ENCODE measurements around the gene KCTD17. TPM values are rescaled to one million over a fixed set of nuclear protein-coding genes. Genes with fewer than 3 reads are reported as not detected.

KCTD17 gene
- total RNA-seq, 4 donors from 2014 or later: 9.5 to 30.5 (median 13.5) TPM

- H3K36me3 ChIP-seq: peaks cover 0 to 17% (median 0%) of the 10 kb centered on the region in 3 donors
- H3K4me3 ChIP-seq: no peak overlapping the region
- TF ChIP-seq CTCF (IDR thresholded peaks at IDR 0.05) (no peak), POLR2A (IDR thresholded peaks at IDR 0.05) (no peak)
- H3K4me1 ChIP-seq: peaks cover 6 to 32% (median 7%) of the 10 kb centered on the region in 4 donors
- no peak for DNase-seq
- H3K27me3 ChIP-seq: no peaks in the 10 kb centered on the region
- H3K27ac ChIP-seq: no peak overlapping the region
- no peaks in the 10 kb centered on the region for H3K9me3 ChIP-seq
Observed at GRCh38 chr22:37054600-37055365, 3.2 kb downstream of the KCTD17 start.

GRCh38 chr22:37056246-37056645 lies 4.7 kb downstream of the KCTD17 start:
- Histone ChIP-seq H3K27ac (no peak overlapping the region), H3K4me1 (peaks cover 1 to 25% (median 7%) of the 10 kb centered on the region in 4 donors), H3K36me3 (peaks cover 0 to 17% (median 0%) of the 10 kb centered on the region in 3 donors), H3K9me3 (no peaks in the 10 kb centered on the region), H3K4me3 (no peak overlapping the region), H3K27me3 (no peaks in the 10 kb centered on the region)
- TF ChIP-seq POLR2A (IDR thresholded peaks at IDR 0.05): no peak
- no peak for TF ChIP-seq CTCF (IDR thresholded peaks at IDR 0.05)
- DNase-seq: no peak

- H3K36me3 ChIP-seq: peaks cover 0 to 17% (median 0%) of the 10 kb centered on the region in 3 donors
- H3K4me3 ChIP-seq: no peak overlapping the region
- peaks cover 0 to 15% (median 3%) of the 10 kb centered on the region in 4 donors for H3K4me1 ChIP-seq
- H3K9me3 ChIP-seq: no peaks in the 10 kb centered on the region
- no peaks in the 10 kb centered on the region for H3K27me3 ChIP-seq
- no peak for TF ChIP-seq CTCF (IDR thresholded peaks at IDR 0.05)
- no peak overlapping the region for H3K27ac ChIP-seq
- no peak for DNase-seq
Observed at GRCh38 chr22:37057226-37057625, 5.7 kb downstream of the KCTD17 start.

- Histone ChIP-seq H3K36me3 (peaks cover 0 to 17% (median 0%) of the 10 kb centered on the region in 3 donors), H3K9me3 (no peaks in the 10 kb centered on the region), H3K4me3 (no peak overlapping the region), H3K27me3 (no peaks in the 10 kb centered on the region), H3K27ac (no peak overlapping the region), H3K4me1 (peaks cover 0 to 14% (median 0%) of the 10 kb centered on the region in 4 donors)
- TF ChIP-seq CTCF (IDR thresholded peaks at IDR 0.05): no peak
- no peak for TF ChIP-seq POLR2A (IDR thresholded peaks at IDR 0.05)
- DNase-seq: no peak
Observed at GRCh38 chr22:37057796-37058510, 6.4 kb downstream of the KCTD17 start.

GRCh38 chr22:37058917-37059701 lies 7.6 kb downstream of the KCTD17 start:
- Histone ChIP-seq H3K27me3 (no peaks in the 10 kb centered on the region), H3K36me3 (peaks cover 0 to 17% (median 0%) of the 10 kb centered on the region in 3 donors), H3K4me1 (peaks cover 0 to 11% (median 0%) of the 10 kb centered on the region in 4 donors), H3K27ac (no peak overlapping the region), H3K9me3 (no peaks in the 10 kb centered on the region), H3K4me3 (no peak overlapping the region)
- no peak for DNase-seq
- TF ChIP-seq POLR2A (IDR thresholded peaks at IDR 0.05): no peak
- TF ChIP-seq CTCF (IDR thresholded peaks at IDR 0.05): no peak

Data from Peyer's patch (tissue), 4 donors.